BE2C (cell line): ENCODE results near the gene RIPK3.

Experiments
- DNase-seq: peaks from one replicate; pipeline ENCODE4 v3.0.0-alpha.2; 2020
- H3K27me3 ChIP-seq: fragments of 250-450 bp; sonication (Bioruptor Pico); 2 replicates; pipeline ENCODE4 v1.5.1; 2020; ENCODE audit warnings: mild to moderate bottlenecking
- H3K36me3 ChIP-seq: fragments of 250-450 bp; sonication (Bioruptor Pico); 2 replicates; pipeline ENCODE4 v1.5.1; 2020; ENCODE audit warnings: mild to moderate bottlenecking
- H3K4me1 ChIP-seq: fragments of 250-450 bp; sonication (Bioruptor Pico); 2 replicates; pipeline ENCODE4 v1.5.1; 2020
- H3K4me3 ChIP-seq: 2 replicates; pipeline ENCODE4 v1.5.1; 2011; ENCODE audit warnings: low read depth, low read length
- H3K9me3 ChIP-seq: fragments of 250-450 bp; sonication (Bioruptor Pico); 2 replicates; pipeline ENCODE4 v1.5.1; 2020
- CTCF ChIP-seq: IDR thresholded peaks from 2 replicates; pipeline ENCODE4 v1.5.1; 2012; ENCODE audit warnings: mild to moderate bottlenecking, low read depth, low read length

Gene RIPK3

GRCh38 chr14:24315807-24316596 lies 23.8 kb downstream of the RIPK3 start:
- Histone ChIP-seq H3K4me1 (peaks cover 3% of the 10 kb centered on the region), H3K4me3 (no peak overlapping the region), H3K9me3 (peaks cover 10% of the 10 kb centered on the region), H3K27me3 (peaks cover 54% of the 10 kb centered on the region), H3K36me3 (no peaks in the 10 kb centered on the region)
- DNase-seq = peak; percentile 50
- no peak for TF ChIP-seq CTCF

- no peak for TF ChIP-seq CTCF
- H3K36me3 ChIP-seq = peaks cover 4% of the 10 kb centered on the region; the same call in 1 of the 2 replicates
- peaks cover 10% of the 10 kb centered on the region for H3K9me3 ChIP-seq
- peaks cover 48% of the 10 kb centered on the region for H3K27me3 ChIP-seq
- peaks cover 3% of the 10 kb centered on the region for H3K4me1 ChIP-seq
- DNase-seq = no peak
- H3K4me3 ChIP-seq = no peak overlapping the region
Observed at GRCh38 chr14:24315243-24315806, 24.5 kb downstream of the RIPK3 start.

- TF ChIP-seq CTCF = no peak
- peaks cover 41% of the 10 kb centered on the region for H3K27me3 ChIP-seq
Observed at GRCh38 chr14:24314377-24315193, 25.2 kb downstream of the RIPK3 start.

GRCh38 chr14:24313913-24314312 lies 25.9 kb downstream of the RIPK3 start:
- no peak for DNase-seq
- peaks cover 3% of the 10 kb centered on the region for H3K4me1 ChIP-seq
- H3K36me3 ChIP-seq = peaks cover 8% of the 10 kb centered on the region; the same call in 1 of the 2 replicates
- peaks cover 10% of the 10 kb centered on the region for H3K9me3 ChIP-seq
- no peak for TF ChIP-seq CTCF
- peaks cover 35% of the 10 kb centered on the region for H3K27me3 ChIP-seq
- H3K4me3 ChIP-seq = no peak overlapping the region

More at GRCh38 chr14:24314377-24315193, 25.2 kb downstream of the RIPK3 start:
- Histone ChIP-seq H3K4me1 (peaks cover 3% of the 10 kb centered on the region), H3K36me3 (peaks cover 8% of the 10 kb centered on the region; the same call in 1 of the 2 replicates), H3K4me3 (no peak overlapping the region), H3K9me3 (peaks cover 10% of the 10 kb centered on the region)
- DNase-seq = no peak

- TF ChIP-seq CTCF = no peak
- H3K36me3 ChIP-seq = peaks cover 9% of the 10 kb centered on the region
- H3K27me3 ChIP-seq = peaks cover 25% of the 10 kb centered on the region
- peaks cover 10% of the 10 kb centered on the region for H3K9me3 ChIP-seq
- no peak overlapping the region for H3K4me3 ChIP-seq
- H3K4me1 ChIP-seq = peaks cover 3% of the 10 kb centered on the region
- no peak for DNase-seq
Observed at GRCh38 chr14:24312736-24313507, 26.9 kb downstream of the RIPK3 start.
